ENCODE results near the gene TMEM258.

TMEM258 gene

GRCh38 chr11:61747192-61747966 lies 45.0 kb downstream of the TMEM258 start:
- TF ChIP-seq ZFP3 (CRISPR knock-in tag; IDR thresholded peaks at IDR 0.05), result no peak
- no peak for TF ChIP-seq ZC3H10 (CRISPR knock-in tag; IDR thresholded peaks at IDR 0.05)
- peak; percentile 93 for ATAC-seq

- ATAC-seq, result no peak
- TF ChIP-seq ZNF565 (CRISPR knock-in tag; conservative IDR thresholded peaks at IDR 0.05; ENCODE audit: low read depth) (no peak), PPARA (CRISPR knock-in tag; IDR thresholded peaks at IDR 0.05; ENCODE audit: borderline replicate concordance) (no peak), TCF4 (CRISPR knock-in tag; IDR thresholded peaks at IDR 0.05; ENCODE audit: borderline replicate concordance) (no peak), TOX (CRISPR knock-in tag; IDR thresholded peaks at IDR 0.05; ENCODE audit: borderline replicate concordance) (no peak), OSR1 (CRISPR knock-in tag; IDR thresholded peaks at IDR 0.05) (no peak), ESRRG (CRISPR knock-in tag; IDR thresholded peaks at IDR 0.05) (no peak), ZNF8 (CRISPR knock-in tag; IDR thresholded peaks at IDR 0.05) (no peak), ZNF70 (CRISPR knock-in tag; IDR thresholded peaks at IDR 0.05) (no peak), ZC3H10 (CRISPR knock-in tag; IDR thresholded peaks at IDR 0.05) (no peak), CSDC2 (CRISPR knock-in tag; IDR thresholded peaks at IDR 0.05) (no peak), CREB5 (CRISPR knock-in tag; IDR thresholded peaks at IDR 0.05; ENCODE audit: low read depth) (no peak), SNAI2 (CRISPR knock-in tag; IDR thresholded peaks at IDR 0.05) (no peak), ZFP3 (CRISPR knock-in tag; IDR thresholded peaks at IDR 0.05) (no peak), RARB (CRISPR knock-in tag; IDR thresholded peaks at IDR 0.05) (no peak), ARNTL (CRISPR knock-in tag; IDR thresholded peaks at IDR 0.05; ENCODE audit: borderline replicate concordance, low read depth) (no peak), CSRNP3 (CRISPR knock-in tag; IDR thresholded peaks at IDR 0.05) (no peak)
- TF ChIP-seq, protein P1, sequence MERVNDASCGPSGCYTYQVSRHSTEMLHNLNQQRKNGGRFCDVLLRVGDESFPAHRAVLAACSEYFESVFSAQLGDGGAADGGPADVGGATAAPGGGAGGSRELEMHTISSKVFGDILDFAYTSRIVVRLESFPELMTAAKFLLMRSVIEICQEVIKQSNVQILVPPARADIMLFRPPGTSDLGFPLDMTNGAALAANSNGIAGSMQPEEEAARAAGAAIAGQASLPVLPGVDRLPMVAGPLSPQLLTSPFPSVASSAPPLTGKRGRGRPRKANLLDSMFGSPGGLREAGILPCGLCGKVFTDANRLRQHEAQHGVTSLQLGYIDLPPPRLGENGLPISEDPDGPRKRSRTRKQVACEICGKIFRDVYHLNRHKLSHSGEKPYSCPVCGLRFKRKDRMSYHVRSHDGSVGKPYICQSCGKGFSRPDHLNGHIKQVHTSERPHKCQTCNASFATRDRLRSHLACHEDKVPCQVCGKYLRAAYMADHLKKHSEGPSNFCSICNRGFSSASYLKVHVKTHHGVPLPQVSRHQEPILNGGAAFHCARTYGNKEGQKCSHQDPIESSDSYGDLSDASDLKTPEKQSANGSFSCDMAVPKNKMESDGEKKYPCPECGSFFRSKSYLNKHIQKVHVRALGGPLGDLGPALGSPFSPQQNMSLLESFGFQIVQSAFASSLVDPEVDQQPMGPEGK (CRISPR knock-in tag; IDR thresholded peaks at IDR 0.05; ENCODE audit: borderline replicate concordance), result no peak
Measured at GRCh38 chr11:61746442-61747191, 45.8 kb downstream of the TMEM258 start.

DNA sequence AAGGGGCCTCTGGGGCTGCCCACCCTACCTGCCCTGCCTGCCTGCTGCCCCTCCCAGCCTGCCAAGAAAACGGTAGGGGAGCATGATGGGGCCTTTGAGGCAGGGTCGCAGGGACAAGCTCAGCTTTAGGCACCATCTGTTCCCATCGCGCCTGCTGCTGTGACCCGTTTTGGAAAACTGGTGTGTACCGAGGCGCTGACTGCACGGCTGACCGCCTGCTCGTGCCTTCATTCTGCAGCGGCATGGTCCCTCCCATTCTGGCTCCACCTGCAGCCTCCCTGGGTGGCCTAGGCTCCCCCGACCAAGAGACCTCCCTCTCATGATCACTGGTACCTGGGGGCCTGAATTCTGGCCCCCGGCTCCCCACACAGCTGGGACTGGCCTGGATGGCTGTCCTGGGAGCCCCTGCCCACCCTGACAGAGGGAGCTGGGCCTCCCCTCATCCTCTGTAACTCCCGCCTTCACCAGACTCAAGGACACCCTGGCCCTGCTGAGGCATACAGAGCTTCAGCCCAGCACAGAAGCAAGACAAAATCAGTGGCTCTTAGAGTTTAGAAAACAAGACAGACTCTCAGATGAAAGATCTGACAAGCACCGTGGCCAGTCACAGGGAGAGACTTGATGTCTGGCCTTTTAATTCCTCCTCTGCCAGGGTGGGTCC lies 46.5 kb downstream of the TMEM258 start:
- no peak for ATAC-seq

More for the DNA sequence above, 46.5 kb downstream of the TMEM258 start:
- TF ChIP-seq ARNTL (CRISPR knock-in tag; IDR thresholded peaks at IDR 0.05; ENCODE audit: borderline replicate concordance, low read depth), result no peak
- TF ChIP-seq RARB (CRISPR knock-in tag; IDR thresholded peaks at IDR 0.05), result no peak
- TF ChIP-seq ZNF565 (CRISPR knock-in tag; conservative IDR thresholded peaks at IDR 0.05; ENCODE audit: low read depth), result no peak
- TF ChIP-seq ZC3H10 (CRISPR knock-in tag; IDR thresholded peaks at IDR 0.05), result no peak
- TF ChIP-seq BACH2 (CRISPR knock-in tag; IDR thresholded peaks at IDR 0.05; ENCODE audit: borderline replicate concordance), result no peak
- TF ChIP-seq PPARA (CRISPR knock-in tag; IDR thresholded peaks at IDR 0.05; ENCODE audit: borderline replicate concordance), result no peak
- no peak for TF ChIP-seq ZNF70 (CRISPR knock-in tag; IDR thresholded peaks at IDR 0.05)
- no peak for TF ChIP-seq TCF4 (CRISPR knock-in tag; IDR thresholded peaks at IDR 0.05; ENCODE audit: borderline replicate concordance)
- TF ChIP-seq ESRRG (CRISPR knock-in tag; IDR thresholded peaks at IDR 0.05), result no peak
- TF ChIP-seq TSHZ2 (CRISPR knock-in tag; IDR thresholded peaks at IDR 0.05), result no peak
- TF ChIP-seq CREB5 (CRISPR knock-in tag; IDR thresholded peaks at IDR 0.05; ENCODE audit: low read depth), result no peak
- no peak for TF ChIP-seq ZFP30 (CRISPR knock-in tag; IDR thresholded peaks at IDR 0.05)
